Measurements from ENCODE around the gene SMARCB1.

SMARCB1 gene

GRCh38 chr22:23833911-23834317 is 47.1 kb downstream of the SMARCB1 start:
- TF ChIP-seq, protein P1, sequence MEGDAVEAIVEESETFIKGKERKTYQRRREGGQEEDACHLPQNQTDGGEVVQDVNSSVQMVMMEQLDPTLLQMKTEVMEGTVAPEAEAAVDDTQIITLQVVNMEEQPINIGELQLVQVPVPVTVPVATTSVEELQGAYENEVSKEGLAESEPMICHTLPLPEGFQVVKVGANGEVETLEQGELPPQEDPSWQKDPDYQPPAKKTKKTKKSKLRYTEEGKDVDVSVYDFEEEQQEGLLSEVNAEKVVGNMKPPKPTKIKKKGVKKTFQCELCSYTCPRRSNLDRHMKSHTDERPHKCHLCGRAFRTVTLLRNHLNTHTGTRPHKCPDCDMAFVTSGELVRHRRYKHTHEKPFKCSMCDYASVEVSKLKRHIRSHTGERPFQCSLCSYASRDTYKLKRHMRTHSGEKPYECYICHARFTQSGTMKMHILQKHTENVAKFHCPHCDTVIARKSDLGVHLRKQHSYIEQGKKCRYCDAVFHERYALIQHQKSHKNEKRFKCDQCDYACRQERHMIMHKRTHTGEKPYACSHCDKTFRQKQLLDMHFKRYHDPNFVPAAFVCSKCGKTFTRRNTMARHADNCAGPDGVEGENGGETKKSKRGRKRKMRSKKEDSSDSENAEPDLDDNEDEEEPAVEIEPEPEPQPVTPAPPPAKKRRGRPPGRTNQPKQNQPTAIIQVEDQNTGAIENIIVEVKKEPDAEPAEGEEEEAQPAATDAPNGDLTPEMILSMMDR (conservative IDR thresholded peaks at IDR 0.05; ENCODE audit: control insufficient read depth, insufficient read depth, low read depth, low read length), result no peak
- H3K4me3 ChIP-seq (ENCODE audit: control insufficient read depth, low read depth, low read length), result no peak overlapping the region
- DNase-seq (ENCODE audit: low read depth), result no peak

- TF ChIP-seq, protein P1 (conservative IDR thresholded peaks at IDR 0.05; ENCODE audit: control insufficient read depth, insufficient read depth, low read depth, low read length), result no peak
- H3K4me3 ChIP-seq (ENCODE audit: control insufficient read depth, low read depth, low read length), result no peak overlapping the region
- no peak for DNase-seq (ENCODE audit: low read depth)
Measured at GRCh38 chr22:23834406-23834792, 47.6 kb downstream of the SMARCB1 start.

DNA sequence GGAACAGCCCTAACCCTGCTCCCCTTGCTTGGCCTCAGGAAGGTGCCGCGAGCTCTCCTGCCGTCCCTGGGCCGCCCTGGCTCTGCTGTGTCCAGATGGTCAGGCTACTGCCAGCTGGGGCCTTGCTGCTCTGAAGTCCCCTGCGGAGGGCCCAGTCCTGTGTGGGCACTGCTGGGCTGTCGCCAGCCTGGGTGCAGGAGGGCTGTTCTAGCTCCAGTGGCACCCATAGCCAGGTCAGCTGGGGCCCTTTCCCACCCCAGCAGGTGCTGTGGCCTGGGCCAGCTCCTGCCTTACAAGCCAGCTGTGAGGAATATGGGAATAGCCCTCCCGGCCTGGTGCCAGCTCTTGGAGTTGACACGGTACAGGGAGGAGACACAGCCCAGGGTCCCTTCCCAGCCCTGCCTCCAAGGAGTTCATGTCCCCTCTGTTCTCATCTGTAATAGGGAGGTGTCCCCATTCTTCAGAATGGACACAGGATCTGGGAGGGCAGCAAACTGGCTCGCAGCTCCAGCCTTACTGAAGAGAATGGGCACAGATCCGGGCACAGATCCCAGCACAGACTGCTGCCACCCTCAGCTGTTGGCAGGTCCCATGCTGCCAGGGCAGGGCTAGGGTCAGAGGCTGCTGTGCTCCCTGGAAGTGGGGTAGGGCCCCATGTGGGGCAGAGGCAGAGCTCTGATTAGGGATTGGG is 48.2 kb downstream of the SMARCB1 start:
- TF ChIP-seq, protein P1 (conservative IDR thresholded peaks at IDR 0.05; ENCODE audit: control insufficient read depth, insufficient read depth, low read depth, low read length), result no peak
- no peak for DNase-seq (ENCODE audit: low read depth)
- H3K4me3 ChIP-seq (ENCODE audit: control insufficient read depth, low read depth, low read length), result no peak overlapping the region

GRCh38 chr22:23835484-23836144 is 48.8 kb downstream of the SMARCB1 start:
- H3K4me3 ChIP-seq (ENCODE audit: control insufficient read depth, low read depth, low read length), result no peak overlapping the region
- TF ChIP-seq, protein P1 (conservative IDR thresholded peaks at IDR 0.05; ENCODE audit: control insufficient read depth, insufficient read depth, low read depth, low read length), result no peak

DNA sequence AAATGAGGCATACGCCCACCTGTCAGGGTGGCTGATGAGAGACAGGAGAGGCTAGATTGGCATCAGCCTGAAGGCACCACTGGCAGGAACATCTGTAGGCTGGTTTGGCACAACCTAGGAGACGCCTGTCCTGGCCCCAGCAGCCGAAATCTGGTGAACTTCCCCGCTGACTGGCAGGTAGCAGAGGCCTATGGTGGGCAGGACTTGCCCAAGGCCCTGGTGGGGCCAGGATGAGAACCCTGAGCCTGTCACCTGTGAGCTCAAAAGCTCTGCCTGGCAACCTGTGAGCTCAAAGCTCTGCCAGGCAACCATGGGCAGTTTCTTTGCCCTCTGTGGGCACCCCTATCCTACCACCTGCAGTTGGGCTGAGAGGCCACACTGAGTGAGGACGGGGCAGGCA is 49.5 kb downstream of the SMARCB1 start:
- no peak overlapping the region for H3K4me3 ChIP-seq (ENCODE audit: control insufficient read depth, low read depth, low read length)
- no peak for DNase-seq (ENCODE audit: low read depth)
- TF ChIP-seq, protein P1 (conservative IDR thresholded peaks at IDR 0.05; ENCODE audit: control insufficient read depth, insufficient read depth, low read depth, low read length), result no peak

More at GRCh38 chr22:23835484-23836144, 48.8 kb downstream of the SMARCB1 start:
- DNase-seq (ENCODE audit: low read depth), result no peak

DNA sequence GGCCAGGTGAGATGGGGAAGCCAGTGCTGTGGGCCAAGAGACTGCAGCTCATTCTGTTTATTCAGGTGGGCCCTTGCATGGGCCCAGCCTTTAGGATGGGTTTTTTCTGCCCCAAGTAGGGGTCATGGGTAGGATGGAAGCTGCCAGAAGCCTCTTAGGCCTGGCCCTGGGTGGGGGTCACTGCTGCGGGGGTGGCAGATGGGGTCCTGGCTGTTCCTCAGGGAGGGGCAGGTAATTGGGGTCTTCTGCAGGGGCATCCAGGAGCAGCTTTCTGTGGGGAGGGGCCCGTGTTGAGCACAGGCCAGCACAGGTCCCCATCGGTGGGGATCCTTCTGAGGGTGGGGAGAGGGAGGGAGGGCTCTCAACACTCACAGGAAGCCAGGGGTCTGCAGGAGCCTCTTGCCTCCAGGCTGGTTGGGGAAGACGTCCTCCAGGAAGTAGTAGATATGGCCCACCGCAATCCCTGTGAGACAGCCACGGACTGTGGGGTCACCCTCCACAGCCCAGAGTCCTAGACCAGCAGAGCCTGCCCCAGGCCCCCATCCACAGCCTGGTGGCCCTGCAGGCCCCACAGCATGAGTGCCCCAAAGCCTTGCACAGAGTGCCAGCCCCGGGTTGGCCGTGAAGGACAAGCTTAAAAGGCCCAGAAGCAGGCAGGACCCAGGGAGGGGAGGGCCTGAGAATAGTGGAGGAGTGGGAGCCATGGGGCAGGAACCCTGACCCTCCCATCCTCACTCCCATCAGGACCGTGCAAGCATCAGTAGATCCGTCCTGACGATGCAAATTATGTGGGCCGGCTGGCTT is 50.1 kb downstream of the SMARCB1 start:
- no peak for DNase-seq (ENCODE audit: low read depth)
- no peak overlapping the region for H3K4me3 ChIP-seq (ENCODE audit: control insufficient read depth, low read depth, low read length)
- TF ChIP-seq, protein P1 (conservative IDR thresholded peaks at IDR 0.05; ENCODE audit: control insufficient read depth, insufficient read depth, low read depth, low read length), result no peak
